Heart right ventricle (tissue), 16 donors: Measurements from ENCODE around the gene YIPF1. TPM values are rescaled to one million over a fixed set of nuclear protein-coding genes. Genes with fewer than 3 reads are reported as not detected.
A peak's percentile ranks its signal among the peaks of the same experiment; 100 is the strongest.

Experiments
- ATAC-seq, 8 donors: fragments of 200-7000 bp; cut with Tn5 transposase; one replicate each; pipeline ENCODE4 v1.9.1; 2020; ENCODE audit warnings: mild to moderate bottlenecking in 8 of 8, moderate library complexity in 8 of 8, moderate number of reproducible peaks in 1 of 8
- DNase-seq, 2 donors: peaks; one replicate each; pipeline ENCODE4 v3.0.0-alpha.2; 2020
- H3K27ac ChIP-seq, 10 donors: fragments of 200-600 bp; sonication (generic) in 2 of 10; one replicate each; pipeline versions ENCODE4 v1.5.0 to v1.8.0; 2020 to 2022; ENCODE audit warnings: mild to moderate bottlenecking in 3 of 10
- H3K27me3 ChIP-seq, 7 donors: fragments of 200-600 bp; one replicate each; pipeline ENCODE4 v1.8.0; 2021 to 2022; ENCODE audit warnings: mild to moderate bottlenecking in 2 of 7
- H3K36me3 ChIP-seq, 9 donors: fragments of 200-600 bp; sonication (generic) in 1 of 9; one replicate each; pipeline versions ENCODE4 v1.5.0 to v1.8.0; 2020 to 2022; ENCODE audit warnings: mild to moderate bottlenecking in 2 of 9
- H3K4me1 ChIP-seq, 9 donors: fragments of 200-600 bp; sonication (generic) in 1 of 9; one replicate each; pipeline versions ENCODE4 v1.5.0 to v1.8.0; 2020 to 2022; ENCODE audit warnings: mild to moderate bottlenecking in 4 of 9
- H3K4me3 ChIP-seq, 10 donors: fragments of 200-600 bp; sonication (generic) in 2 of 10; one replicate each; pipeline versions ENCODE4 v1.5.0 to v1.8.0; 2020 to 2022; ENCODE audit warnings: mild to moderate bottlenecking in 7 of 10, moderate library complexity in 2 of 10
- H3K9me3 ChIP-seq, 11 donors: fragments of 200-600 bp in 10 of 11; sonication (generic) in 2 of 11; one replicate each; pipeline versions ENCODE4 v1.5.0 to v1.8.0; 2013 to 2022; ENCODE audit warnings: mild to moderate bottlenecking in 2 of 11, control low read depth in 1 of 11, moderate library complexity in 1 of 11
- WGBS, 2 donors: extraction: QIAGEN DNeasy Blood & Tissue Kit; methylation state at CpG; one replicate each; pipeline ENCODE4 v1.1.7; 2013; ENCODE audit warnings: inconsistent platforms in 1 of 2; 5-methylcytosine and 5-hydroxymethylcytosine counted together
- intact Hi-C, 10 donors: fragments of 100-400 bp; cut with DNase I; formaldehyde crosslinking; loops; one replicate each; pipeline versions ENCODE4 v1.11.1 to v1.14.2; 2022
- polyA plus RNA-seq, 2 donors: library from polyadenylated mRNA; stranded (reverse); fragments of 200-250 nt; gene quantifications; one replicate each; pipeline ENCODE4 v1.2.3, GENCODE V29; 2013
- total RNA-seq, 10 donors: library from RNA; stranded (reverse); fragmentation: NEBNext Ultra II Directional in 3 of 10; extraction: Animal tissue kit (Norgen Biotek cat#: 25700) in 3 of 10; gene quantifications; one replicate each; pipeline versions ENCODE4 v1.2.1 to v1.2.4, GENCODE V29; 2021 to 2023
- TF ChIP-seq, protein P1 (sequence below), 9 donors: fragments of 200-600 bp; sonication (generic) in 2 of 9; IDR thresholded peaks; one replicate each; pipeline versions ENCODE4 v1.5.0 to v1.8.0; 2021 to 2022; ENCODE audit warnings: antibody characterized with exemption in 9 of 9, mild to moderate bottlenecking in 5 of 9, moderate library complexity in 1 of 9
- donor health status: Arrhythmogenic right ventricular cardiomyopathy.
- donor health status: ischemic (EF 13 %, LVEDD 7.1; RV severe dilation, severe dysfunction).
- donor health status: healthy with polysubstance abuse.
- donor health status: DM: no; HTN: yes; CAD: no.
- donor health status: DM: no; HTN: no; CAD: no.
- donor health status: ischemic (EF 25% LVEDD 6.9; RV normal size, moderate dysfunction).
- donor health status: ischemic (EF 25% LVEDD 5.7; RV mildly dilated, moderate dysfunction).
- donor health status: healthy.
- donor health status: DM: yes; HTN: yes; CAD: no.
- donor health status: Ischemic cardiomyopathy.
- donor health status: ischemic (EF 35%, LVEDD 5.7; RV mildly dilated, moderate dysfunction).
- donor health status: nonischemic (EF 11% LVEDD 7.7; RV severe dilation, severe dysfunction).
- donor health status: DM: yes; HTN: yes; CAD: no.
- donor health status: PGD.
- donor health status: ischemic (EF 29% LVEDD 5.4; RV normal size, mild dysfunction).
- donor health status: nonischemic (EF 23%, LVEDD 6.1; RV moderate dilation, normal function).

YIPF1 gene
- total and polyA plus RNA-seq, 12 donors: 9.6 to 22.1 (median 13.2) TPM

DNA sequence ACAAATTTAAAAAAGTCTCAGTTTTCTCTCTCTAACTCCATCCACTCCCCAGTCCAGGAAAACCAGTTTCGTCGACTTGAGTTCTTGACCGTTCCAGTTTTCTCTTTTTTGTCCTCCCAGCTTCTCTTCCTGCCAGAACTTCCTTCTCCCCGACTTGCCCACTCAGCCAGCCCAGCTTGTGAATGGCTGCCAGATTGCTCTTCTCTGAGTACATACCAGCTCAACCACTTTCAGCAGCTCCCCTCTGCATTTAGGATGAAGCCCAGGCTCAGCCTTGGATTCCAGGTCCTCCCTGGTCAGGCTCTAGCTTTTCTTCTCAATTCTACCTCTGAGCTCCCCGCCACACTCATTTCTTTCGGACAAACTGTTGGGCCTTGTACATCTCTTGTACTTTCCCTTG lies 5.8 kb upstream of the YIPF1 start:
- no peaks in the 10 kb centered on the region for H3K27me3 ChIP-seq
- peak overlapping the region in 1 of 10 donors; percentile 26 for H3K27ac ChIP-seq
- no peaks in the 10 kb centered on the region for H3K9me3 ChIP-seq
- TF ChIP-seq, protein P1, sequence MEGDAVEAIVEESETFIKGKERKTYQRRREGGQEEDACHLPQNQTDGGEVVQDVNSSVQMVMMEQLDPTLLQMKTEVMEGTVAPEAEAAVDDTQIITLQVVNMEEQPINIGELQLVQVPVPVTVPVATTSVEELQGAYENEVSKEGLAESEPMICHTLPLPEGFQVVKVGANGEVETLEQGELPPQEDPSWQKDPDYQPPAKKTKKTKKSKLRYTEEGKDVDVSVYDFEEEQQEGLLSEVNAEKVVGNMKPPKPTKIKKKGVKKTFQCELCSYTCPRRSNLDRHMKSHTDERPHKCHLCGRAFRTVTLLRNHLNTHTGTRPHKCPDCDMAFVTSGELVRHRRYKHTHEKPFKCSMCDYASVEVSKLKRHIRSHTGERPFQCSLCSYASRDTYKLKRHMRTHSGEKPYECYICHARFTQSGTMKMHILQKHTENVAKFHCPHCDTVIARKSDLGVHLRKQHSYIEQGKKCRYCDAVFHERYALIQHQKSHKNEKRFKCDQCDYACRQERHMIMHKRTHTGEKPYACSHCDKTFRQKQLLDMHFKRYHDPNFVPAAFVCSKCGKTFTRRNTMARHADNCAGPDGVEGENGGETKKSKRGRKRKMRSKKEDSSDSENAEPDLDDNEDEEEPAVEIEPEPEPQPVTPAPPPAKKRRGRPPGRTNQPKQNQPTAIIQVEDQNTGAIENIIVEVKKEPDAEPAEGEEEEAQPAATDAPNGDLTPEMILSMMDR (IDR thresholded peaks at IDR 0.05): no peak
- WGBS, 2 donors: 76 to 82% methylated on average over 6 of the region's 6 CpGs
- no peaks in the 10 kb centered on the region for H3K36me3 ChIP-seq
- ATAC-seq (no peak), DNase-seq (no peak)
- H3K4me3 ChIP-seq: no peak overlapping the region
- peaks cover 0 to 54% (median 8%) of the 10 kb centered on the region in 9 donors for H3K4me1 ChIP-seq
- intact Hi-C loops: no loop called here

DNA sequence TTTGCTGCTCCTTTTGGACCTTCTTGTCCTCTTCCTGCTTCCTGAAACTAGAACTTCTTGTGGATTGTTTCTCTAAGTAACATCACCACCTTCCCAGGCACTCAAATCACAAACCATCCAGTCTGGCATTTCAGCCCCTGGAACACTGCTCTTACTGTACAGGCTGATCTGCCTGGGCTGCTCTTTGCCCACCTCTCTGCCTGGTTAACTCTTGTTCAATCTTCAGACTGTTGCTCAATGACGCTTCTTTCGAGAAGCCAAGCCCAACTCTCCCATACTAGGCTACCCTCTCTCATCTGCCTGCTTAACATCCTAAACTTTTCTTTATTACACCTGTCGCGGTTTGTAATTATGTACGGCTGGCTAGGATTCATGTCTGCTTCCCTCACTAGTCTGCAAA lies 5.0 kb upstream of the YIPF1 start:
- TF ChIP-seq, protein P1 (IDR thresholded peaks at IDR 0.05): no peak
- no peaks in the 10 kb centered on the region for H3K27me3 ChIP-seq
- H3K9me3 ChIP-seq: no peaks in the 10 kb centered on the region
- H3K27ac ChIP-seq: no peak overlapping the region
- peaks cover 0 to 55% (median 12%) of the 10 kb centered on the region in 9 donors for H3K4me1 ChIP-seq
- intact Hi-C loops: loop anchor here in 2 of 10 donors (5.0 kb wide), 2 partner anchors 48 to 53 kb away; partner anchors contain the start of genes IFT25 (in 1 of the 2) and LRRC42 (in 1 of the 2)
- ATAC-seq (no peak), DNase-seq (no peak)
- no peak overlapping the region for H3K4me3 ChIP-seq
- H3K36me3 ChIP-seq: no peaks in the 10 kb centered on the region
- WGBS, 2 donors: 95 to 96% methylated on average over 5 of the region's 5 CpGs

DNA sequence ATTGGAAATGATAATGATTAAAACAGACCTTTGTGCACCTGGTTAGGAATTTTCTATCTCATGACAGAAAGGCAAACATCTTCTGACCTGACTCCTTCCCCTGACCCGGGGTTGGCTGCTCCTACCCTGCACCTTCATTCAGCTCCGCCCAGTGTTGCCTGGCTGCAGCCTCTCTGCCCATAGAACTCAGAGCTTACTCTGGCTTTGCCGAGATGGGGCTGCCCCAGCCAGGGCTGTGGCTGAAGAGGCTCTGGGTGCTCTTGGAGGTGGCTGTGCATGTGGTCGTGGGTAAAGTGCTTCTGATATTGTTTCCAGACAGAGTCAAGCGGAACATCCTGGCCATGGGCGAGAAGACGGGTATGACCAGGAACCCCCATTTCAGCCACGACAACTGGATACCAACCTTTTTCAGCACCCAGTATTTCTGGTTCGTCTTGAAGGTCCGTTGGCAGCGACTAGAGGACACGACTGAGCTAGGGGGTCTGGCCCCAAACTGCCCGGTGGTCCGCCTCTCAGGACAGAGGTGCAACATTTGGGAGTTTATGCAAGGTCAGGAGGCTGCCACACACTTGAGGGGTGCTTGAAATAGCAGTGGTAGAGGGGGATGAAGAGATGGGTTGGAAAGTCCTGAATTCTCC lies 4.5 kb upstream of the YIPF1 start, which contains the start of gene DIO1:
Gene DIO1, plus strand, starts transcription at position 189 of the 638 bp plus-strand sequence. Its CDS starts 24 bp downstream, at position 213.
- H3K36me3 ChIP-seq: no peaks in the 10 kb centered on the region
- H3K4me1 ChIP-seq: peaks cover 0 to 52% (median 12%) of the 10 kb centered on the region in 9 donors
- intact Hi-C loops: loop anchor here in 2 of 10 donors (5.0 kb wide), 2 partner anchors 48 to 53 kb away; partner anchors contain the start of genes IFT25 (in 1 of the 2) and LRRC42 (in 1 of the 2)
- no peak for ATAC-seq
- peak within 1 kb of the TSS in 3 of 10 donors; percentile 27 to 83 (median 40) for H3K27ac ChIP-seq
- H3K27me3 ChIP-seq: no peaks in the 10 kb centered on the region
- 79 to 81% methylated on average over 14 of the region's 14 CpGs for WGBS, 2 donors
- no peaks in the 10 kb centered on the region for H3K9me3 ChIP-seq
- no peak for DNase-seq
- TF ChIP-seq, protein P1 (IDR thresholded peaks at IDR 0.05): no peak
- no peak within 1 kb of the TSS for H3K4me3 ChIP-seq

DNA sequence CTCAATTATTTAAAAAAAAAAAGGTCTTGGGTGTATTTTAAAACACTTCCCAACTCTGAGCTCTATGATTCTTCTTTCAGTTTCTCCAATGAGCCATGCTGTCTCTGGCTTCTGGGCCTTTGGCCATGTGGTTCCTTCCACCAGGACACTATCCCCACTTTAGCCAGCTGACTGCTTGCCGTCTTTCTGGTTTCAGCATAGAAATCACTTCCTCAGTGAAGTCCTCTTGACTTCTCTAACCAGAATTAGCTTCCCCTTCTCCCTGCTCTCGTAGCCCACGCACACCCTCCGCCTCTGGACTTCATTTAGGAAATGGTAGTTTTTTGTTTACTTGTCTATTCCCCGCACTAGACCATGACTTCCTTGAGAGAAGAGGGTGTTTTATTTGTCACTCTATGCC lies 3.3 kb upstream of the YIPF1 start:
- H3K27me3 ChIP-seq: no peaks in the 10 kb centered on the region
- 66 to 86% methylated on average over 5 of the region's 5 CpGs for WGBS, 2 donors
- DNase-seq (peak in 1 of 2 donors; percentile 17), ATAC-seq (peak in 2 of 8 donors; percentile 6 to 28)
- TF ChIP-seq, protein P1 (IDR thresholded peaks at IDR 0.05): no peak
- no peaks in the 10 kb centered on the region for H3K9me3 ChIP-seq
- no peak overlapping the region for H3K4me3 ChIP-seq
- H3K4me1 ChIP-seq: peaks cover 0 to 58% (median 13%) of the 10 kb centered on the region in 9 donors
- peaks cover 0 to 2% (median 0%) of the 10 kb centered on the region in 9 donors for H3K36me3 ChIP-seq
- peak overlapping the region in 3 of 10 donors; percentile 27 to 83 (median 40) for H3K27ac ChIP-seq
- intact Hi-C loops: loop anchor here in 2 of 10 donors (5.0 kb wide), 2 partner anchors 49 to 54 kb away; partner anchors contain the start of genes IFT25 (in 1 of the 2) and LRRC42 (in 1 of the 2)
